GM08714 (cell line): ENCODE results near the gene MBP.

Source experiments
- H3K4me3 ChIP-seq: fragments of 200-500 bp; sonication (Bioruptor generic); 2 replicates; pipeline ENCODE4 v1.5.1; 2014; ENCODE audit warnings: mild to moderate bottlenecking, low read length, inconsistent platforms
- ZNF274 ChIP-seq: IDR thresholded peaks from 2 replicates; pipeline ENCODE4 v1.6.1; 2012; ENCODE audit warnings: mild to moderate bottlenecking, low read depth, low read length

MBP gene

DNA sequence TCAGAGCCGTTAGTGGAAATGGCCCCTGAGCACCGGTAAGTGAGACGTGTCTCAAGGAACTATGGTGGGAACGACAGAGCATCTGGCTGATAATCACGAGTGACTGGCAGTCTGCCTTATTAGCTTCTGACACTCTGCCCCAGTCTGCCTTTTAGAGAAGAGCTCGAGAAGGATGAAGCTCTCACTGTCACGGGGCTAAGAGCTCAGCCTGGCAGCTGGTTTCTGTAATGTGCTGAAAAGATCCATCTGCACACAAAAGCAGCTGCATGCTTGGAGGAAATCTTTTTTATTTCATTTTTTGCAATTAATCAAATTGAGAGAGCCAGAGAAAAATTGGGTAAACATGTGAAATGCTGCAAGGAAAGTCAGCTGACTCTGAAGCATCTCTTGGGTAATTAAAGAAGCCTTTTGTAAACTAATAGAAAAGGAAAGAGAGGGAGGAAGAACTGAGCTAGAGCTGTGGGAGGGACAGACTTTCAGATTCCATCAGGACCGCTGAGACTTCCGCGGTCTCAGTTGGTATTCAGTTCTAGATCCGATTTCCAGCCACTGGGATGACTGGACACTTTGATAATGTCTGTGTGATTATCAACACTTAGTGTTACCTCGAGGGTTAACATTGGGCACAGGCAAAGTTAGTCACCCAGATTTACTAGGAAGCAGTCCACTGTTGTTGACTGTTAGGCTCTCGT lies 24.4 kb downstream of the MBP start:
- TF ChIP-seq ZNF274 = no peak
- H3K4me3 ChIP-seq = no peak overlapping the region

- TF ChIP-seq ZNF274 = no peak
Measured at GRCh38 chr18:77107292-77107691, 25.3 kb downstream of the MBP start.

DNA sequence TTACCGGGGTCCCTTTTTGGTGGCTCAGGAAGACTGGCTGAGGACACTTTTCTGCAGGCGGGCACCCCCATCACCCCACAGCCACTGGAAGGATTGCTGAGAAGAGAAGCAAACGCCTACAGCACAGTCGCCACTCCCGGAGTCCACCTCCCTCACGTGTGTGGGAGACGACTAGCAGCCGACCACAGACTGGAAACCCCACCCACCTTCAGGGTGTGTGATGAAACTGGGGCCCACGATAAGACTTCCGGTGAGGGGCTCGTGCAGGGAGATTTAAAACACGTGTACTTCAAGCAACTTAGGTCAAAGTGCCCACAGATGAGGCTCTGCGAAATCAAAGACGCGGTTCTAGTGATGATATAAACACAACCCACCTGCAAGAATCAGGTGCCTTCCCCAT lies 26.3 kb downstream of the MBP start:
- H3K4me3 ChIP-seq = no peak overlapping the region
- TF ChIP-seq ZNF274 = no peak

More at GRCh38 chr18:77107292-77107691, 25.3 kb downstream of the MBP start:
- no peak overlapping the region for H3K4me3 ChIP-seq

GRCh38 chr18:77105680-77106079 lies 26.9 kb downstream of the MBP start:
- no peak for TF ChIP-seq ZNF274
- no peak overlapping the region for H3K4me3 ChIP-seq

- H3K4me3 ChIP-seq = no peak overlapping the region
- TF ChIP-seq ZNF274 = no peak
Measured at GRCh38 chr18:77105028-77105427, 27.6 kb downstream of the MBP start.

DNA sequence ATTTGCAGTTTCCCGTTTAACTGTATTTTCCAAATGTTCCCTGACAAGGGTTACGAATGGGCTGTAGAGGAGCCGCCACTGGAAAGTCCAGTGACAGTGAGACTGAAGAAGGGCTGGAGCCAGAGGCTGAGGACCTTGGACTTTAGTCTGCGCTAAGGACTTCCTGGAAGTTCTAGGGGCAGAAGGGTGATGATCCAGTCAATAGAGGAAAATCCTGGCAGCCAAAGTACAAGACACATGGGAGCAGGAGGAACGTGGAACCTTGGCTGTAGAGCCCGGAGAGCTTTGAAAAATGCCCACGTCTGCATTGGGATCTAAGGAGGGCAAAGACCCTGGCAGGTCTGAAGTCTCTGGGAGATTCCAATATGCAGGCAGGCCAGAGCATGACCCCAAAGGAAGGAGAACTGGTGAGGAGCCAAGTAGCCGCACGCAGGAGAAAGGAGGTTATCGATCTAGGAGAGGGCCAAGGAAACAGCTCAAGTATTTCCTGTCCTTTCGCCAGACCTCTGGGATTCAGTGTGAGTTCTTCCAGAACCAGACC lies 28.5 kb downstream of the MBP start:
- TF ChIP-seq ZNF274 = no peak
- H3K4me3 ChIP-seq = no peak overlapping the region

DNA sequence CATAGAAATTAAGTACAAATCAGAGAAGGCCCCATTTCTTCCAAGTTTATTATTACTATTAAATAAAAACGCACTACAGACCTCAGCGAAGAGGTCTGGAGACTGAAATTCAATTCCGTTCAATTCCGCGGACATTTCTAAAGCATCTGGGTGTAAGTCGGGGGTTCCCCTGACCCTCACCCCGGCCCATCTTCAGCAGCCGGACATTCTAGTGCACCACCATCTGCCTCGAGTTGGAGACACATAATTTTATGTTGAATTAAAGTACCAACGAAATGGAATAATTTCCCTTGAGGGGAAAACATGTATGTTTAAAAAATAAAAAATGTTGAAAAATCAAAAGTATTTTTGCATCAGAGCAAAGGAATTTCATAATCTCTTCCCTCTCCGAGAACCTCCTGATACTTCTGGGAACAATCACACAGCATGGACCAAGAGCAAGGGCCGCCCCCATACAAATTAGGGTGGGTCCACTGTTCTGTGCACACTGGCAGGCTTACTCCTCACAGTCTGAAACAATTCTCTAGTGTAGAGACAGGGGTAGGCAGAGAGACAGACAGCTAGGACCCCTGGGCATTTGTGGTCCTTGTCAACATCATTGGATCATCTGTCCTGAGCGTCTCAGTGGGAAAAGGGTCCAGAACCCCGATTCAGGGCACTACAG lies 29.3 kb downstream of the MBP start:
- no peak overlapping the region for H3K4me3 ChIP-seq
- no peak for TF ChIP-seq ZNF274

DNA sequence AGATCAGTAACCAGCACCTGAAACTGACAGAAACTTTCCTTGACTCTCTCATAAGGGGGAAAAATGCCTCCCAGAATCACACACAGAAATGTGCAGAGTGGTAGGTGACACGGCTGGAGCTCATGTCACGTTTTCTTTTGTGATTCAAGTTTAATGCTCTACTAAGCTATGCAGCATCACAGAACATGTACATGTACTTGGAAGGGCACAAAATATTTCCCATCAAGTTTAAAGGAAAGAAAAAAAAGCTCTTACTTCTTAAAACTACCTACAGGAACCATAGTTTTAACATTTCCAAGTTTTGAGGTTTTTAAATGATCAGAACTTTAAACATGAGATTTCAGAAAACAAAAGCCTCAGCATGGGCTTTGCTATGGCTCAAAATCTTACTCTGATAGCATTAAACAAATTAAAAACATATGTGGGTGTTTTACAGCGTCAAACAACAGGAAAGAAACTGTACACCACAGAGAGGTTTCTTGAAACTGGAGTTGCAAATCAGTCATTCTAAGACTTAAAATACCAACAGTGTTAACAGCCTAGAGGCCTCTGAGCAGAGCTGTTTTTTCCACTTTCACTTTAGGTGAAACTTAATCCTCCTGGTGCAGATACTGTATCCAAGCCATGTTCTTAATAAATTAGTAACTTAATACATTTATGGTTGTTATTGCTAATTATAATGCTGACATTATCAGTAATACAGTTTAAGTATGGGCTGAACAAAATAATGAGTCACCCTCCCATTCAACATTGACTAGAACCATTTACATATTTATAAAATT lies 30.1 kb downstream of the MBP start:
- no peak for TF ChIP-seq ZNF274
- peak overlapping the region; percentile 28; the same call in 1 of the 2 replicates for H3K4me3 ChIP-seq

DNA sequence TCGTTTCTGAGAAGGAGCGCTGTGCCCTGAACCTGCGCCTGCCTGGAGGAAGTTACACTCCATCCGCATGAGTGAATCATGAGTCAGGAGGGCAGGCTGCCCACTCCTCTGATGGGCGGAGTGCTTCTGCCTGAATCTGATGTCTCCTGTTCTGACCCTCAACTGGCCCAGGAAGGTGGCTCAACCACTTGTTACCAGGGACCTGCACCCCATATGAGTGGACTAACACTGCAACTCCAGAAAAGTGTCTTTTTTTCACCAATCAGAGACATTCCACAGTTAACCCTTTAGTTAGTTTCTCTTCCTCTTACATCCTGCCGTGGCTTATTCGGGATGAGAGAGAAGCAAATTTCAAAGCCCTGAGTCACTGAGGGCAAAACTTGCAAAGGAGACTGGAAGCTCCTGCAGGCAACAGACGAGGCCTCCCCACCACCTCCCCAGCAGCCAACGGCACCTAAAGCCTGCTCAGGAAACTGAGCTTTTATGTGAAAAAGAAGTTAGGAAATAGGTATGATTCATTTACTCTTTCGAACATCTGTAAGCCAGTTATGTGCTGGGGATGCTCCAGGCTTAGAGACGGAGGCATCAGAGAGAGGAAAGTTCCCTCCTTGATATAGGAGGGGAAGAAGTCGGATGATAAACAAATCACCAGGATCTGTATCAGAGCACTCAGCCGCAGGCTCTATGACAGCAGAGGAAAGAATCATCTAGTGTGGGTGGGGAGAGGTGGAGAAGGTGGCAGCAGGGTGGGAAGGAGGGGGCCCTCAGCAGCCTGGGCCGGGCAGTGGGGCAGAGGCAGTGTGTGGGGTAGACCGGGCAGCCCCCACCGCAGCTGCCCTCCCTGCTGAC lies 30.9 kb downstream of the MBP start:
- TF ChIP-seq ZNF274 = no peak
- H3K4me3 ChIP-seq = peak overlapping the region; percentile 28; the same call in 1 of the 2 replicates

DNA sequence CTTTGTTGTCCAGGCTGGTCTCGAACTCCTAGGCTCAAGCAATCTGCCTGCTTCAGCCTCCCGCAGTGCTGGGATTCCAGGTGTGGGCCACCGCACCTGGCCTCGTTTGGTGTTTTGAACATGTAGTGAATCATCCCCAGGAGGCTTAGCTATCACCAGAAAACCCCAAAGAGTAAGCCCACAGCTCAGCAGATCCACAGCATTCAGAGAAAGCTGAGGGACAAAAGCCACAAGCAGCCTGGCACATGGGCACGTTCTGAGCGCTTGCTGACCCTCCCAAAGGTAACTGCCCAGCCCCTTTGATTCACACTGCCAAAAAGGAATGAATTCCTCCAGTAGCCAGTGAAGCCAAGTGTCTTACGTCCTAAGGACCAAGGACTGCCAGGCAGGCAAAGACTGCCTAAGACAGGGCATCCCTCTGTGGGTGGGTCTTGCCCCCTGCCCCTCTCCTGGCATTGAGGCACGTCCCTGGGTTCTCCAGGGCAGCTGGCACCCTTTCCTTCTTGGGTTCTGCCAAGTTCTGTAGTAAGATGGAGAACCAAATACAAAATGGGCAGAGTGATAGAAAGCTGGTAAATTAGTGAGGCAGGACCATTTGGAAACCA lies 31.7 kb downstream of the MBP start:
- no peak for TF ChIP-seq ZNF274
- no peak overlapping the region; the same call in 1 of the 2 replicates for H3K4me3 ChIP-seq

DNA sequence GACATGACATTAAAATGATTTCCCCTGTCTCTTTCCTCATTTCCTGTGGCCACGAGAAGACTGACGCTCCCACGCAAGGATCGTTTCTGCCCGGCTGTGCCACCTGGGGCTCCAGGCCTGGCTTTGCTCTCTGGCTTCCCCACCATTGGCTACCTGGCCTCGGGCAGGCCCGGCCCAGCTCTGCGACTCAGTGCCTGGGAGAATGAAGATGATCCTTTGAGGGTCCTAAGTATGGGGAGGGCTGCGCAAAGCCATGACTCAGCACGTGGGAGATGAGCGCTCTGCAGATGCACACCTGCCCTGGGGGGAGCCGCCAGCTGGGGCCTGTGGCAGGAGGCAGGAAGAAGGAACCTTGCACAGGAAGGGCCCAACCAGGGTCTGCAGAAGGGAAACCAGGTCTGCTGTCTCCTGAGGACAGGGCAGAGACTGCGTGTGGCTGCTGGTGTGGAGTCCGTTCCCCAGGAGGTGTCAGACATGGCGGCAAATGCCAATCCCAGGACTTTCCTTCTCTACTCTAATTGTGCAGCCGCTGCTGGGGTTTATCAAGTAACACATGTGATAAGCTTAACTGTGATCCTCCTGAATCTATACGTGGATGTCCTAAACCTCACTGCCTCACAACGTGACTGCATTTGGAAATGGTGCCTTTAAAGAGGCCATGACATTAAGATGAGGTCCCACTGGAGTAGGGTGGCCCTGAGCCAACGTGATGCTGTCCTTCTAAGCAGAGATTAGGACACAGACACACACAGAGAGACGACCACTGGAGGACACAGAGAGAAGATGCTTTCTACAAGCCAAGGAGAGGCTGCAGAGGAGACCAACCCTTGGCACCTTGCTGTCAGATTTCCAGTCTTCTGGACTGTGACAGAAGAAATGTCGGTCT lies 32.9 kb downstream of the MBP start:
- no peak overlapping the region; the same call in 1 of the 2 replicates for H3K4me3 ChIP-seq
- TF ChIP-seq ZNF274 = no peak

DNA sequence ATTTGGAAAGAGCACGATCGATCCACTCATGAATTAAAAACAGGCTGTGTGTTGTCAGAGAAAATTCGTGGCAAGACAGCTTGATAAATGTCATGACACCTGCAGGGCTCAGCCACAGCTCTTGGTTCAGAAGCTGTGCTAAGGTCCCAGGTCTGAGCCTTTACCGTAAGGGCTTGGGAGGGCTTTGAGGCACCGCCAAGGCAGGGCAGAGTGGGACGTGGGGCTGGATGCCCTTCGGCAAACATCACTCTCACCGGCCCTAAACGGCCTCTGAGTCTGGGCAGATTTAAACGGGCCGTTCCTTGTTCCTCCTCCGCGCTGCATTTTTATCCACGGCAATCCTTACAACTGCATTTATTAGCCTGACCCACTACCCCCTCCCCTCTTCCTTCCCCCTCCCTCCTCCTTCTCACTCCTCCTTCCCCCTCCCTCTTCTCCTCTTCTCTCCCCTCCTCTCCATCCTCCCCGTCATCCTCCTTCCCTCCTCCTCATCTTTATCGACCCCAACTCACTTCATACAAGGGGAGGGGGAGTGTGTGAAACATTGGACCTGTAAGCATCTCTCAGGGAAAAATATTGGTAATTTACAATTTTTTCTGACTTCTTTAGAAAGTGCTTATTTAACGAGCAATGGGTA lies 33.9 kb downstream of the MBP start:
- no peak for TF ChIP-seq ZNF274
- H3K4me3 ChIP-seq = no peak overlapping the region
